Measurements from ENCODE around the gene BRDT.

Gene BRDT

GRCh38 chr1:91949356-91949699 lies at the start of gene BRDT:
TSS of gene BRDT (plus strand) at chr1:91949401. CDS start at chr1:91962755, 13,354 bp downstream.
- Histone ChIP-seq H3K27me3 (ENCODE audit: insufficient read depth, low read length, poor library complexity, severe bottlenecking) (no peaks in the 10 kb centered on the region), H3K79me2 (ENCODE audit: insufficient read depth, low read length) (no peaks in the 10 kb centered on the region), H3F3A (ENCODE audit: low read depth) (no peaks in the 10 kb centered on the region; the same call in 1 of the 2 replicates), H3K4me3 (ENCODE audit: low read length, poor library complexity, severe bottlenecking) (peak within 1 kb of the TSS; percentile 73), H3K4me2 (ENCODE audit: low read depth, low read length, poor library complexity, severe bottlenecking) (peak within 1 kb of the TSS; percentile 89), H4K20me1 (ENCODE audit: insufficient read depth, low read length, poor library complexity, severe bottlenecking) (no peaks in the 10 kb centered on the region), H3K9me3 (ENCODE audit: insufficient read depth, low read depth, low read length) (no peaks in the 10 kb centered on the region), H3K36me3 (ENCODE audit: insufficient read depth, low read length) (no peaks in the 10 kb centered on the region), H3K9ac (ENCODE audit: low read depth, low read length, poor library complexity, severe bottlenecking) (peak within 1 kb of the TSS; percentile 13), H3K4me1 (ENCODE audit: insufficient read depth, low read length, poor library complexity, severe bottlenecking) (peaks cover 19% of the 10 kb centered on the region), H3K9me2 (replicated peaks; ENCODE audit: low read depth, low read length) (no peaks in the 10 kb centered on the region), H2AFZ (ENCODE audit: low read length) (peak within 1 kb of the TSS; percentile 69)
- no peak for TF ChIP-seq CTCF (conservative IDR thresholded peaks at IDR 0.05; ENCODE audit: low read length)
- TF ChIP-seq EZH2phosphoT487 (IDR thresholded peaks at IDR 0.05; ENCODE audit: borderline replicate concordance), result no peak

- Histone ChIP-seq H3K36me3 (ENCODE audit: insufficient read depth, low read length) (no peaks in the 10 kb centered on the region), H3K4me1 (ENCODE audit: insufficient read depth, low read length, poor library complexity, severe bottlenecking) (peaks cover 6% of the 10 kb centered on the region), H4K20me1 (ENCODE audit: insufficient read depth, low read length, poor library complexity, severe bottlenecking) (no peaks in the 10 kb centered on the region), H3K9me3 (ENCODE audit: insufficient read depth, low read depth, low read length) (no peaks in the 10 kb centered on the region), H3K9me2 (replicated peaks; ENCODE audit: low read depth, low read length) (no peaks in the 10 kb centered on the region), H3F3A (ENCODE audit: low read depth) (no peaks in the 10 kb centered on the region), H3K9ac (ENCODE audit: low read depth, low read length, poor library complexity, severe bottlenecking) (no peak overlapping the region), H2AFZ (ENCODE audit: low read length) (no peak overlapping the region), H3K79me2 (ENCODE audit: insufficient read depth, low read length) (no peaks in the 10 kb centered on the region), H3K27me3 (ENCODE audit: insufficient read depth, low read length, poor library complexity, severe bottlenecking) (no peaks in the 10 kb centered on the region), H3K4me2 (ENCODE audit: low read depth, low read length, poor library complexity, severe bottlenecking) (no peak overlapping the region), H3K4me3 (ENCODE audit: low read length, poor library complexity, severe bottlenecking) (no peak overlapping the region)
- TF ChIP-seq CTCF (conservative IDR thresholded peaks at IDR 0.05; ENCODE audit: low read length) (no peak), EZH2phosphoT487 (IDR thresholded peaks at IDR 0.05; ENCODE audit: borderline replicate concordance) (no peak)
Measured at GRCh38 chr1:91900562-91900961, 48.6 kb upstream of the BRDT start.

- H2AFZ ChIP-seq (ENCODE audit: low read length), result no peak overlapping the region
- no peaks in the 10 kb centered on the region for H3F3A ChIP-seq (ENCODE audit: low read depth)
Measured at GRCh38 chr1:91901231-91901630, 48.0 kb upstream of the BRDT start.

More at GRCh38 chr1:91901231-91901630, 48.0 kb upstream of the BRDT start:
- H3K9me2 ChIP-seq (replicated peaks; ENCODE audit: low read depth, low read length), result no peaks in the 10 kb centered on the region
- TF ChIP-seq CTCF (conservative IDR thresholded peaks at IDR 0.05; ENCODE audit: low read length) (no peak), EZH2phosphoT487 (IDR thresholded peaks at IDR 0.05; ENCODE audit: borderline replicate concordance) (no peak)
- no peaks in the 10 kb centered on the region for H4K20me1 ChIP-seq (ENCODE audit: insufficient read depth, low read length, poor library complexity, severe bottlenecking)
- no peaks in the 10 kb centered on the region for H3K27me3 ChIP-seq (ENCODE audit: insufficient read depth, low read length, poor library complexity, severe bottlenecking)
- no peak overlapping the region for H3K9ac ChIP-seq (ENCODE audit: low read depth, low read length, poor library complexity, severe bottlenecking)
- no peaks in the 10 kb centered on the region for H3K36me3 ChIP-seq (ENCODE audit: insufficient read depth, low read length)
- no peaks in the 10 kb centered on the region for H3K9me3 ChIP-seq (ENCODE audit: insufficient read depth, low read depth, low read length)
- H3K4me1 ChIP-seq (ENCODE audit: insufficient read depth, low read length, poor library complexity, severe bottlenecking), result peaks cover 2% of the 10 kb centered on the region
- H3K4me3 ChIP-seq (ENCODE audit: low read length, poor library complexity, severe bottlenecking), result no peak overlapping the region
- H3K79me2 ChIP-seq (ENCODE audit: insufficient read depth, low read length), result no peaks in the 10 kb centered on the region
- H3K4me2 ChIP-seq (ENCODE audit: low read depth, low read length, poor library complexity, severe bottlenecking), result no peak overlapping the region
